Epithelial cell of proximal tubule (primary cell): ENCODE measurements around the gene RPS4Y1. TPM values are rescaled to one million over a fixed set of nuclear protein-coding genes. Genes with fewer than 3 reads are reported as not detected.
"Not testable (repeated sequence)": the region's sequence is repeated elsewhere in the genome, so short reads cannot be mapped to it uniquely, and the experiment has no call there.

Source experiments
- DNase-seq: peaks from one replicate; pipeline ENCODE4 v3.0.0-alpha.2; 2011; ENCODE audit warnings: low read depth
- H3K4me3 ChIP-seq: 2 replicates; pipeline ENCODE4 v1.5.1; 2011; ENCODE audit warnings: low read depth, mild to moderate bottlenecking, low read length
- CTCF ChIP-seq: conservative IDR thresholded peaks from 2 replicates; pipeline ENCODE4 v1.5.1; 2012; ENCODE audit warnings: low read depth, mild to moderate bottlenecking, low read length
- total RNA-seq: library from RNA; depleted of rRNA; stranded (reverse); fragments of >200 nt; gene quantifications from 2 replicates; pipeline ENCODE4 v1.2.3, GENCODE V29; 2015

The RPS4Y1 gene
- total RNA-seq, 1 donor from 2014 or later, result 379 TPM

GRCh38 chrY:2857068-2857467, 15.7 kb downstream of the RPS4Y1 start:
- TF ChIP-seq CTCF, result no peak
- no peak overlapping the region for H3K4me3 ChIP-seq
- DNase-seq, result no peak

- DNase-seq, result no peak
- TF ChIP-seq CTCF, result peak; percentile 31
- H3K4me3 ChIP-seq, result no peak overlapping the region
Measured at GRCh38 chrY:2857686-2858085, 16.3 kb downstream of the RPS4Y1 start.

GRCh38 chrY:2859782-2860181, 18.4 kb downstream of the RPS4Y1 start:
- no peak for TF ChIP-seq CTCF
- no peak for DNase-seq
- no peak overlapping the region for H3K4me3 ChIP-seq

GRCh38 chrY:2860511-2860910, 19.1 kb downstream of the RPS4Y1 start:
- no peak for TF ChIP-seq CTCF
- DNase-seq, result peak; percentile 4
- no peak overlapping the region for H3K4me3 ChIP-seq

- no peak overlapping the region for H3K4me3 ChIP-seq
- TF ChIP-seq CTCF, result no peak
- DNase-seq, result no peak
Measured at GRCh38 chrY:2866581-2866980, 25.2 kb downstream of the RPS4Y1 start.

- TF ChIP-seq CTCF, result no peak
- no peak for DNase-seq
- no peak overlapping the region for H3K4me3 ChIP-seq
Measured at GRCh38 chrY:2867469-2867868, 26.1 kb downstream of the RPS4Y1 start.

- DNase-seq, result no peak
- TF ChIP-seq CTCF, result no peak
- no peak overlapping the region for H3K4me3 ChIP-seq
Measured at GRCh38 chrY:2868035-2868607, 26.7 kb downstream of the RPS4Y1 start.

GRCh38 chrY:2872234-2872633, 30.8 kb downstream of the RPS4Y1 start:
- not testable (repeated sequence) for DNase-seq, H3K4me3 ChIP-seq
